NCI-H1092 treated with DMSO at 0.1 percent for 48 hours (cell line): ENCODE data around the gene CADM1.

Source experiments
- DNase-seq: peaks from one replicate; lab custom pipeline; 2025; lab: John Stamatoyannopoulos, UW

The CADM1 gene

DNA sequence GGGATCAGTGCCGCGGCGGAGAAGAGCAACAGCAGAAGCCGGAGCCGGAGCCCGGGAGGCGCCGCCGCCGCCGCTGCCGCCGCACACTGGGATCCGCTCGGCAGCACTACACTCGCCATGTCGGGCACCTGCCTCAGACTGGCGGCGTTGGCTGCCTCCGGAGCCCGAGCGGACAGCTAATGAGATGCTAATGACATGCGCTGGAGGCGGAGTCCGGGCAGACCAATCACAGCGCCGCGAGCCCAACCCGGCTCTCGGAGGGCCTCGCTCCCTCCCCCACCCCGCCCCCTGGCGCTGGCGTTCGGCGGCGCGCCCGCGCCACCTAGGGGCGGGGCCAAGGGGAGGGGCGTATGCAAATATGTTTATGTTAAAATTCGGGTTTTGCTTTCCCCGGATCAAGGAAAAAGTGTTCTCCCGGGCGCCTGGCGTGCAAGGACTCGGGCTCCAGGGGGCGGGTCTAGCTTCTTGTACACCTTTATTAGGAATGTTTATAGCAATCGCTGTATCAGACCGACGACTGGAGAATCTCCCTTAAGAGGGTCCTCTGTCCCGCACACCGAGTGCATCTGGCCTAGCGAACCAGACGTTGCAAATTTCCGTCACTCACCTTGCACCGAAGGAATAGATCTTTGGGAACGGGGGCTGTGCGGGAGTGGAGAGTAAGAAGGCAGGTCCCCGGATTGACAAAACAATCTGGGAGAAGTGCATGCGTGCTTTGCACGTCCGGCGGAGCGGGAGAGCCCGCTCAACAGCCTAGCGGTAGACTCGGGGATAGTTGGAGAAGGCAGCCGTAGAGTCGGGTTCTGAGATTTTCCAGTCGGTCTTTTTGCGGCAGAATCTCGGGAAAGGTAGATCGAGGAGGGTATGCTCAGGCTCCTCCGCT, at the start of gene CADM1:
Gene CADM1 (minus strand): TSS at position 140 of the 883 bp plus-strand sequence.
- DNase-seq: peak; percentile 98

DNA sequence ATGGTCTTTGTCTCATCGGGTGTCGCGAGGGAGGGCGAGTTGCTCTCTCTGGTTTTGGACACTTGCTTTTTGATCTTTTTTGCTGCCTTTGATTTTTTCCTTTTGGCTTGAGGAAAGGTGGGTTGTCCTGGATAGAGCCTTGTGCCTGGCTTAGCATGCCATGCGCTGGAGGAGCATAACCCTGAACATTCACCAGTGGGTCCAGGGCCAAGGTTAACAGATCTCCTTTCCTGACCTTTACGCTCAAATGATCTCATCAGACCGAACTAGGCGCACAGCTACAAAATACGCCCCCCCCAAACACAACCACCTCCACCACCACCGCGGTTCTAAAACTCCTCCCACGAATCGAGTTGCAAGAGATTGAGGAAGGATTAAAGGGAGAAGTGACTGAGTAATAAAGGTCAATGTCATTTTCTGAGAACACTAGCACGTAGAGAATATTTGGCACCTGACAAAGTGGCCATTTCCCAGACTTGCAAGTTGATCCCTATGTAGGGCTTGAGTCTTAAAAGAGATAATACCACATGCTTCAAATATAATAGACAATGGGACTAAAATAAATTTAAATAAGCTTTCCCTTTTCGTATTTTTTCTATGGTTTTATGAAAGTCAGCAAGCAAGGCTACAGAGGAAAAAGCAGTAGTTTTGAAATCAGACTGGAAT, 48.7 kb upstream of the CADM1 start:
- no peak for DNase-seq

DNA sequence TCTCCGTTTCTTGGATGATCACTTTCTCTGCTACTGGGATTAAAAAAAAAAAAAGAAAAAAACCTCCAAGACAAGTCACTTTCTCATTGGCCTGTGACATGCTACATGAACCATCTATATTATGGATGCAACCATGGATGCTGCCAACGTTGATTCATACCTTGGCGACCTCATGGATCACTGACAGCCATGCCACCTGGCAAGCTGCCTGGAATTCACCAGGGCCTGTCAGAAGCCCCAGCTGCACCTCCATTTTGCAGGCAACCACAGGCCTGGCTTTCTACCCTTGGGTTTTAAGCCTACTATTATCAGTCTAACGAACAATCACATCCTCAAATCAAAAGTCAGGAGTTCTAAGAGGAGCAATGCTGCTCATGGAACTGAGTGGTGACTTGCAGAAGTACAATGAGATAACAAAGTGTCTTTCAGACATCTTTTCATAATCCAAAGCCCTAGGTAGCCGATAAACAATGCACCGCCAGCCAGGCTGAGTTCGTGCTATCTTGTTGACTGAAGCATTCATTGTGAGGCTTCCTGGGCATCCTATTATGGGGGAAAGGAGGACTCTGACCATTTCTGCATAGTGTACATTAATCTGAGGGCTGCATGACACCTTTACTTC, 48.0 kb upstream of the CADM1 start:
- no peak for DNase-seq

DNA sequence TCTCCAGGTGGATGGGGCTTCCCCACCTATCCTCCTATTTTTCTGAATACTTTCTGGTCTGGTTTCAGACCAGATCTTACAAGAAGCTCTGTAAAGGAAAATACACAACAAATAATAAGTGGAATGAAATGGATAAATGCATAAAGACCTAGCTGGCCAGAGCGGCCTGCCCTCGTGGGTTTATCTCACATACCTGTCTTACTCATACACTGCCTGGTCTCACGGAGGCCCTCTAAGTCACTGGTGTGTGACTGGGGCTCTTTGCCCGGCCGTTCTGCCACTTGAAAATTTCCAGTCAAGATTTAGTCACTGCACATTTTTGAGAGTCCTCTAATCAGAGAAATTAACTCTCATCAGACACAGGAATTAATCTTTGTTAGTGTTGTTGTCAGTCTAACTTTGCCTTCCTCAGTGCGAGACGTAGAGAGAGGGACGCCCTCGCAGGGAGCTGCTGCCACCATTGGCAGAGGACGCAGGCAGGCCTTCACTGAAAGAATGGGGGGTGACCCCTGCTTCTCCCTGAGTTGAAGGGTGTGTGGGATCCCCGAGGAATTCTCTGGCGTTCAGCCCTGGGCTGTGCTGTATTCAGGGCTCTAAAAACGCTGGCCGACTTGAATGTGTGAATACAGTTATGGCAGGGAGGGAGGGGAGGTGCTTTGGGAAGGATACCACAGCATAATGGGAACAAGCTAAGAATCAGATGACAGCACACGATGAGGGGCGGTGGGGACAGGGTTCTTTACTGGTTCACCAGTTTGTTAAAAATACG, 46.3 kb upstream of the CADM1 start:
- DNase-seq: no peak

DNA sequence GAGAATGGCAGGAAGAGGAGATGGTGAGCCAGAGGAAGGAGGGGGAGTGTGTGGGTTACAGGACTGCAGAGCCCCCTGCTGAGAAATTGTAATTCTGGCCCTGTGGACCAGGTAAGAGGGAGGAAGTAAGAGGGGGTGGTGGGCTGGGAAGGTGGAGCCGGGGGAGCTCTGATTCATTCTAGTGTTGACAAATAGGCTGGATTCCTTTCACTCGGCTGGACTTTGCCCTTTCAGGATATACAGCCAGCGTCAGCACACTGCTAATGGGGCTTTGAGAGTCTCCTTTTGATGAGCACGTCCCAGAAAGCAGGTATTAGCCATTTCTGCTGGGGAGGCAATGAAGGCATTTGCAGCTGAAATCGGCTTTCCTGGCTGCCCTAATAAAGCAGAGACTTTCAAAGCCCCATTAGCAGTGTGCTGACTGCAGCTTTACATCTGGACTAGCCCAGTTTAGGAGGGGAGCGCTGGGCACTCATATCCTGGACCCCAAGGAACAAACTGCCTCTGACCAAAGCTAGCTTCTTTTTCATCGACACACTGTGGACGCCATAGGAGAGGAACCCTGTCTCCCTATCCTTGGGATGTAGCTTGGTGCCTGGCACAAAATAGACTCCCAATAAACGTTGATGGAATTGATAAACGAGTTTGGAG, 44.8 kb upstream of the CADM1 start:
- DNase-seq: no peak

DNA sequence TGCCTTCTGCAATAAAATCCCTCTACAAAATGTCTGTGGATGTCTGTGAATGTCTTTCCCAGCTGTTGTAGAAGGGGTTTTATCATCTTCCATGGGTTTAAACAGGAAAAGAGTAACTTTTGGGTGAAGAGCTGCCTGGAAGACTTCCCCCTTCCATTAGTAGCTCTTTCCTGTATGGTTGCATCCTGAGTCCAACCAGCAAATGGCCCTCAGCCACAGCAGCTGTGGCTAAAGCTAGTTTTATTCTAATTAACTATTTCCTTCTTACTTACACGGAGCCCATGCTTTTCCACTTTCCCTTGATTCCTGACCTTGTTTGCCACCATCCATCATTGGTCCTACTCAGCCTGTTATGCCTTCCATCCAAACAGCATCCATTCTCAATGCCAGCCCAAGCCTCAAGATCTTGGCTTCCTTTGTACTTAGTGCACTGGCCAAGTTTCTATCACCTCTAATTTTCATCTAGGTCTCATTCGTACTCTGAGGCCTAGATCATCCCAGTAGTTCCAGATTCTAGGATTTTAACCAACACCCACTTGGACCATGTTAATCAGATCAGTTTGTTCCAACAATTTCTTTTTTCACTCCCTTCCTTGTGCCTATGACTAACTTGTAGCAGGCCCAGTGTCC, 41.5 kb upstream of the CADM1 start:
- DNase-seq: no peak

DNA sequence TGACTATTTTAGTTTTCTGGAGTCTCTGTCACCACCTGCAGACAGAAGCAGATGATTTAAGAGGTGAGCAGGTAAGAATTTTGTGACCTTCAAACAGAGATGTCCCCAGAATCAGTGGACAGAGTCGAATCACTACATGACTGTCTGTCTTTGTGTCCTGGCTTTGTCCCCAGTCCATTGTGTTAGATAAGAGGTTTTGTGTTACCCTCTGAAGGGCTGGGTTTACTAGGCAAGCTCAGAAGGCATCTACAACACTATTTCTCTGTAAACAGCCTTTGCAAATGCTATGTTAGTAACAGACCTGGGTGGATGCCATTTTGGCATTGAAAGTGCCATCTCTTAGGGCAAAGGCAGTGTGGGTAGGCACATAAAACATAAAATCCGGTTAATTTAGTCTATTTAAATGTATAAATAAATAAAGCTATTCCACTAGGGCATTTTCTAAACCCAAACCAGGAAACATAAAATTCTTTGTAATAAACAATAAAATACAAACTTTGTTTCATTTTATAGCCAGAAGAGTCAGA, 40.3 kb upstream of the CADM1 start:
- peak; percentile 38 for DNase-seq

DNA sequence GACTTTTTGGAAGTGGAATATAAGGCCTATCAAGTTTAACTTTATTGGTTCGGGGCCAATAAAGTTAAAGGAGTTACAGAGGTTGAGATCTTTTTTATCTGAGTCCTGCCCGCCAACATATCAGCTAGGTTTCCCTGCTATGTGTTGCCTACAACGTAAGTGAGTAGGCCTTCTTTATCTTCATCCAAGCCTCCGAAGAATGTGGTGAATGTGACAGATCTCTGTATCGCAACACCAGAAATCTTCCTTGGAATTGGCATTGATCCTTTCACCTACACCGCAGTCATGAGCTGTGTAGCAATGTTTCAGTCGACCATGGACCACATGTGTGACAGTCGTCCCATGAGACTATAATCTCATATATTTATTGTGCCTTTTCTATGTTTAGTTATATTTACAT, 37.3 kb upstream of the CADM1 start:
- no peak for DNase-seq

DNA sequence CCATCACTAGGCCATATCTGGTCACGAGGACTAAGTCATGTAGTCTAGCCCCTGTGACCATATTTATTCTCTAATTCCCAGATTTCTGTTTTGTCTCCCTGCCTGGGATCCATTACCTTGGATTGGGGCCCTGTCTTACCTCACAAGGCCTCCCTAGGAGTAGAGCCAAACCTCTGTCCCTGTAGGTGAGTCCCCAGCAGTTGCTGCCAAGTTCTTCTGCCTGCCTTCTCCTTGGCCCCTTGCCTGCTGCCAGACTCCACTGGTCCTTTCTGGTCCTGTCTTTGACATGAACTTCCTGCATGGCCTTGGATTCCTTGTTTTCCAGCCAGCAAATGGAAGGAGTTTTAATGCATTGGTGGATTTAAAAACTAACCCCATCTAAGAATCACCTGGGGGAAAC, 35.6 kb upstream of the CADM1 start:
- no peak for DNase-seq

DNA sequence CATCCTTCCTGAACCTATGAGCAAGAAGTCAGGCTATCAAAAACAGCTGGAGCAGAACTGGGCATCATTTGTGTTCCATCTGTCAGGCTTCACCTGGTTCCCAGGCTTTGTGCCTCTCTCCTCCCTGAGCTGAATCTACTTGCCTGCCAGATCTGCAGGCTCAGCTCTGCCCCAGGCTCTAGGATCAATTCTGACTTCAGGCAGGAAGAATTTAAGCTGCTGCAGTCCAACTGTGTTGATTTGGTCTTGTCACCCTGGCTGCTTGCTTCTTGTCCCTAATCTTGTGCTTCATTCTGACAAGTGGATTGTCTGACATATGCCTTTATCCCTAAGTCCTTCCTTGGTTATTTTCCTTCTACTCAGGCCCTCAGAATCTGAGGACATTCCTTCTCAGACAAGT, 31.6 kb upstream of the CADM1 start:
- DNase-seq: no peak

DNA sequence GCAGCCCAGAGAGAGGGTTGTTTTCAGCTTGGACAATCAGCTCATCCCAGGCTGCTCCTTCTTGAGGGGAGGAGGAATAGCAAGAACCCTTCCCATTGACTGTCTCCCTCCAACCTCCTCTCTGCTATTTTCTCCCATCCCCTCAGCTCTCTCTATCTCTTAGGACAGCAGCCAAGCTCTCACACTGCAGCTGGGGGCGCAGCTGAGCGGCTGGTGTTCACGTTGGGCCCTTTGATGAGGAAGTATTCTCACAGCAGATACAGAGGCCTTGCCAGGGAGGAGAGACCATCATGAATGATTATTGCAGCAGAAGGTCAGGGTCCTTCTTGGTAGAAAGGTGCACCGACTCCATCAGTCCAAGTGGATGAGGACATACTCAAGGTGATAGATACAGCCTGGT, 26.5 kb upstream of the CADM1 start:
- DNase-seq: no peak

DNA sequence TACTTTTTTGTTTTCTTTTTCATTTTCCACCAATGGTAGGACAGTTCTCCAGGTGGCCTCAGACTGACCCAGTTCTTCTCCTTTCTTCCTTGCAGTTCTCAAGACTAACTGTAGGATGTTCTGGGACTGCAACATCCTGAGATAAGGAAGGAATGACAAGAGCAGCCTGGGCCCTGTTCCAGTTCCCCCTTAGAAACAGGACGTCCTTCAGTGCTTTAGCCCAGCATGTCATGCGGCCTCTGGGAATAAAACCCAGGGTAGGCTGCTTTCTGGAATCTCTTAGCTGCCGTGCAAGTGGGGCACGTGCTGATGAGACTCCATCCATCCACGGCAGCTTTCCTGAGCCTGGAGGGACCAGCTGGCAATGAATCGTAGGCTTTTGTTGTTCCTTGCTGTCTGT, 24.0 kb upstream of the CADM1 start:
- no peak for DNase-seq

DNA sequence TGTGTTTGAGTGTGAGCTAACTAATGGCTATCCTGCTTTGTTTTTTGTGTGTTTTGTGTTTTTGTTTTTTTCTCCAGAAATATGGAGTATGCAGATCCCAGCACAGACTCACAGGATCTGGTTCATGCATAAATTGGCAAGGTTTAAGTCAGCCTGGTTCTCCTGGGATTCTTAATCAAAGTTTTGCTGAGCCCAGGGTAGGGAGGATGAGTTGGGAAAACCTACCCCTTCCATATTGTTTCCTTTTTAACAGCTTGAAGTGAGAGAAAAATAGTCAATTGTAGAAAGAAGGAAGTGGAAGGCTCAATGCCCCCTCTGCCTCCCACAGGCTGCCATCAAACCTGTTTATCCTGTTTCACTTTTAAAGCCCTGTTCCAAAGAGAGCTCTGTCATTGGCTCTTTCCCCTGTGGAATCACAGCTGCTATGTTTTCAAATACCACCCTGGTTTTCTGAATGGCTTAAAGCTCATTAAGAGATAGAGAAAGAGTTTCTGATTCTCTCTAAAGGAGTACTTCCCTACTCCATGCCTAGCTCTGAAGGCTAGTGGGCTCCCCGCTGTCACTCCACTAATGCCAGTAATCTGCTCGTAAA, 23.4 kb upstream of the CADM1 start:
- DNase-seq: no peak

DNA sequence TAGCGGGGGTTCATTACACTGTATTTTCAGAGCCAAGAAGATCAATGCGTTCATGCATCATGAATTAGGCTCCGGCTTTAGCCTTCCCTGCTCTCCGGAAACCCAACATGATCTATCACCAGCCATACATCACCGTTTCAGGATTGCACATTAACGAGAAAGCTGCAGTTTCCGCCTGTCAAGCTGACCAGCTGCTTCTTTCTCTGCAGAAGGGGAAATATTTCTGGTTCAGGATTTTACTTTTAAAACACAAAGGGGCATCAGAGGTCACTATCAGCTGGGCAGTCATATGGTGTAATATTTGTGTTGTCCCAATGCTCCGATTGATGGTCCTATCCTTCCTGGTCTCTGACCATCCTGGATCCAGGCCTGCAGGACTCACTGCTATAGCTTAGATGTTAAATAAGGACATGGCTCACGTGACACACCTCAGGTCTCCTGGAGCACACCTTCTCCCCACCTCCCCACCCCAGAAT, 21.4 kb upstream of the CADM1 start:
- DNase-seq: no peak

DNA sequence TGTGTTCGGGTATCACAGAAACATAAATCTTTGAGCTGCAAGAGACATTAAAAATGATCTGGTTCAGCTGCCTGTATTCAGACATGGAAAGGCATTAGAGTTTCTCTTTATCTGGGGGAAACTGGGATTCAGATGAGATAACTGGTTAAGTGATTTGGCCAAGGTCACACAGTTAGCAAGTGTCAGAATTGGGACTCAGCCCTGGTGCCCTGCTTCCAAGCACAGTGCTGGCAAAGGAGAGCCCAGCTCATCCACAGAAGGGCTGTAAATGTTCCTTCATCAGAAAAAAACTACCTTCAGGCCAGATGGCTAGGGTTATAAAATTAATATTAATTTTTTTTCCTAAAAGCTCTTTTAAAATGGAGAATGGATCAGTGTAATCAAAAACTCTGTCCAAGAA, 20.4 kb upstream of the CADM1 start:
- DNase-seq: no peak

DNA sequence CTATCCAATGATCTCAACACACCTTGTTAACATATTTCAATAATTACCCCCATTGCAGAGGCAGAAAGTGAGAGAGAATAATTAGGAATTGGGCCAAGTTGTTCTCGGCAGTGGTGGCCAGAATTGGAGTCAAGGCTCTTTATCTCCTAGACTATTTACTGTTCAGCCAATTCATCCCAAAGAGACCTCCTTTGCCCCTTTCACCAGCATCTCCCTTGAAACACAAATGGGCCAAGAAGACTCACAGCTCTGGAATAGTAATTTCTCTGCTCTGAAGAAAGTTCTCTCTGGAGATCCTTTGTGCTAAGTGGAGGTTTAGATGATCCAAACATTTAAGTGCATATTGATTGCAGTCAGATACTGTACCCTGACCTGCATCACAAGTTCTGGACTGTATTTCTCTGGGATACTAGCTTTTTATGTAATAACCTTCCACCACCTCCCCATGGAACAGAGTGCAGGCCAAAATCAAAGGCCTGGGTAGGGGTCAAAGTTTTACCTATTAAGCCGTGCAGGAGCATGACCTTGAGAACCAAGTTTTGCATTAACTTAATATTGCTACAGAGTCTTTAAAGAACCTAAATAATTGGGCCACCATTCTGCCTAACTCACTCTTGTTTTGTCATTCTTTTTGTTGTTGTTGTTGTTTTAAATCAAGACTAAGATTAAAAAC, 19.6 kb upstream of the CADM1 start:
- DNase-seq: no peak

DNA sequence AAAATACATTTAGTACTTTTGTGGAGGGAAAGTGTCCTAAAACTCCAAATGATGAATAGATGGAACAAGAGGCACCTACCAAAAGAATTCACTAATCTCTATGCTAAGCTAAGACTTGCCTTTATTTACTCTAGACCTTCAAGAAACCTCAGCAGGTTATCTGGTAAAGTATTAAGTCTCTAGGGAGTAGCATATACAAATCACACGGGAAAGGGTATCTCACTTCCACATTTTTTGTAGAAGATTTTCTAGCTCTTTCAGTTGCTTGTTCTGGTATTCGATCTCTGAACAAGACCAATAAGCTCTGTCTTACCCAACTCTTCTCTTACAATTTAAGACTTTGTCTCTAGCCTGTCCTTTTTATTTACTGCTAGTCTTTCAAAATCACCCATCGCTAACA, 18.1 kb upstream of the CADM1 start:
- no peak for DNase-seq

DNA sequence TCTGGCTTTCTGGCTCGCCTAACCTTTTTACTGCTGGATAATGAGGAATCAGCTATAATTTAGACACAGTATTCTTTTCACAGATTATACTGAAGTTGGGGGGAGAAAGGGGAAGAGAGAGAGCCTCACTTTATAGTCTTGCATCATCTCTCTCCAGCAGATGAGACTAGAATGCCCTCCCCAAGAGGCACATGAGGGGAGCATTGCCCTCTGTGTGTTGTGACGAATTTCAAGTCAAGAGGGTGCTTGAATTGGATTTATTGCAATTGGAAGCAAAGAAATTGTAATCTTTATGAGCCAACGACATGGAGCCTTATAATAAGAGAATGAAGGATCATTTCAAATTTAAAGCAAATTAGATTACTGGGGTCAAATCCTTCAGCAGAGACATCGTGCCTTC, 17.6 kb upstream of the CADM1 start:
- DNase-seq: no peak

DNA sequence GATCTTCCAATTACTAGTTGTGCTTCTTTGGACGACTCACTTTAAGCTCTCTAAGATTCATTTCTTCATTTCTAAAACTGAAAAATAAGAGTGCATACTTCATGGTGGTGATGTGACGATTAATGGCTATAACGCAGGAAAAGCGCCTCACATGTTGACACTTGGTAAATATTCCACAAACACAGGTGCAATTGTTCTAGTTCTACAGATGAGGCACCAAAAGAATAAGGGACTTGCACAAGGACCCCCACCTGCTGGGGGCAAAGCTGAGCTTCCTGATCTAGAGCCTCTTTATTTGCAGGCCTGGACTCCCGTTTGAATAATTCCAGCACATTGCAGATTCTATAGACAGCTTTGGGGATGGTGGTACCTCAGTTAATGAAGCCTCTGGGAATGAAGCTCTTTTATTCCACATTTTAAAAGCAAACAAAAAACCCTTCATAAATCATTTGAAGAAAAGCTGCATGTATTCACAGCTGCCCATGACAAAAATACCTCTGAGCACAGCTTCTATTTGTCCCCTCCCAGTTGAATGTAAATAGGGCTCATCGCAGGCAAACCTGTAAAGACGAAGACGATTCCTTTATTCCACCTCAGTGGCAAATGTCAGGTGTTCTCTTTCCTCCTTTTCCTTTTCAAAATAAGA, 14.9 kb upstream of the CADM1 start:
- peak; percentile 56 for DNase-seq
